Activated CD8-positive, alpha-beta T cell treated with anti-CD3 and anti-CD28 coated beads for 36 hours (primary cell): ENCODE measurements around the gene RALGPS2. TPM values are rescaled to one million over a fixed set of nuclear protein-coding genes. Genes with fewer than 3 reads are reported as not detected.

ENCODE experiments used
- ATAC-seq: fragments of 200-7000 bp; cut with Tn5 transposase; one replicate; pipeline ENCODE4 v1.10.0; 2021; ENCODE audit warnings: mild to moderate bottlenecking, moderate library complexity
- CTCF ChIA-PET: fragments of 350-600 bp; sonication (Branson Sonifier 250); formaldehyde crosslinking; loops from one replicate; lab custom pipeline; 2021; ENCODE audit warnings: antibody characterized with exemption; lab: Charles Lee
- POLR2A ChIA-PET: fragments of 350-600 bp; sonication (Branson Sonifier 250); formaldehyde crosslinking; loops from one replicate; lab custom pipeline; 2021; ENCODE audit warnings: antibody characterized with exemption; lab: Charles Lee
- DNase-seq: peaks from one replicate; pipeline ENCODE4 v3.0.0-alpha.2; 2020
- H3K27ac Mint-ChIP-seq: one replicate; pipeline ENCODE4 v1.8.0; 2021; ENCODE audit warnings: mild to moderate bottlenecking, mixed read lengths
- H3K27me3 Mint-ChIP-seq: one replicate; pipeline ENCODE4 v1.8.0; 2021; ENCODE audit warnings: mixed read lengths
- H3K36me3 Mint-ChIP-seq: one replicate; pipeline ENCODE4 v1.8.0; 2021; ENCODE audit warnings: low read depth, mixed read lengths
- H3K4me1 Mint-ChIP-seq: one replicate; pipeline ENCODE4 v1.8.0; 2021; ENCODE audit warnings: low read depth, mixed read lengths
- H3K4me3 Mint-ChIP-seq: one replicate; pipeline ENCODE4 v1.8.0; 2021; ENCODE audit warnings: mild to moderate bottlenecking, moderate library complexity, mixed read lengths
- H3K9me3 Mint-ChIP-seq: one replicate; pipeline ENCODE4 v1.8.0; 2021; ENCODE audit warnings: mixed read lengths
- CTCF ChIP-seq: fragments of 200-600 bp; IDR thresholded peaks from one replicate; pipeline ENCODE4 v1.8.0; 2022; ENCODE audit warnings: antibody characterized with exemption, mild to moderate bottlenecking
- intact Hi-C: fragments of 100-400 bp; cut with micrococcal nuclease; formaldehyde crosslinking; loops from one replicate; pipeline ENCODE4 v1.10.0; 2022
- total RNA-seq, 2 experiments: library from RNA; stranded (reverse); gene quantifications; one replicate each; pipeline ENCODE4 v1.2.3, GENCODE V29; 2021

Gene RALGPS2
- total RNA-seq, 2 experiments from 2014 or later = 2.8 to 4.8 TPM

- ATAC-seq = no peak
- peaks cover 4% of the 10 kb centered on the region for H3K4me1 Mint-ChIP-seq
- H3K4me3 Mint-ChIP-seq = no peak overlapping the region
- ChIA-PET POLR2A (no interaction called here), CTCF (interaction anchor here (2.0 kb wide), 1 partner anchor 127 kb away, joined by 7 read pairs; no protein-coding TSS in a partner anchor)
- TF ChIP-seq CTCF = no peak
- no peak overlapping the region for H3K27ac Mint-ChIP-seq
- DNase-seq = no peak
- H3K27me3 Mint-ChIP-seq = no peaks in the 10 kb centered on the region
- H3K36me3 Mint-ChIP-seq = no peaks in the 10 kb centered on the region
- H3K9me3 Mint-ChIP-seq = no peaks in the 10 kb centered on the region
- intact Hi-C loops = no loop called here
Observed at GRCh38 chr1:178875936-178876335, 150.9 kb downstream of the RALGPS2 start.

- Mint-ChIP-seq H3K4me1 (peaks cover under 1% of the 10 kb centered on the region), H3K4me3 (no peak overlapping the region), H3K9me3 (no peaks in the 10 kb centered on the region), H3K36me3 (no peaks in the 10 kb centered on the region), H3K27ac (no peak overlapping the region), H3K27me3 (no peaks in the 10 kb centered on the region)
- intact Hi-C loops = no loop called here
- TF ChIP-seq CTCF = no peak
- DNase-seq = no peak
- POLR2A ChIA-PET = no interaction called here
- ATAC-seq = no peak
- CTCF ChIA-PET = interaction anchor here (0.9 kb wide), 1 partner anchor 125 kb away, joined by 4 read pairs; no protein-coding TSS in a partner anchor
Observed at GRCh38 chr1:178877896-178878295, 152.9 kb downstream of the RALGPS2 start.

GRCh38 chr1:178881950-178882349, 156.9 kb downstream of the RALGPS2 start:
- DNase-seq = no peak
- Mint-ChIP-seq H3K36me3 (no peaks in the 10 kb centered on the region), H3K9me3 (no peaks in the 10 kb centered on the region), H3K4me3 (no peak overlapping the region), H3K27ac (no peak overlapping the region), H3K4me1 (peaks cover 7% of the 10 kb centered on the region), H3K27me3 (no peaks in the 10 kb centered on the region)
- no peak for ATAC-seq
- POLR2A ChIA-PET = no interaction called here
- CTCF ChIA-PET = no interaction called here
- no peak for TF ChIP-seq CTCF
- intact Hi-C loops = no loop called here

- intact Hi-C loops = no loop called here
- DNase-seq (no peak), ATAC-seq (no peak)
- no peaks in the 10 kb centered on the region for H3K9me3 Mint-ChIP-seq
- POLR2A ChIA-PET = no interaction called here
- no peak overlapping the region for H3K27ac Mint-ChIP-seq
- no peak for TF ChIP-seq CTCF
- H3K36me3 Mint-ChIP-seq = no peaks in the 10 kb centered on the region
- H3K27me3 Mint-ChIP-seq = no peaks in the 10 kb centered on the region
- CTCF ChIA-PET = no interaction called here
- peaks cover 7% of the 10 kb centered on the region for H3K4me1 Mint-ChIP-seq
- H3K4me3 Mint-ChIP-seq = no peak overlapping the region
Observed at GRCh38 chr1:178885869-178886268, 160.8 kb downstream of the RALGPS2 start.

GRCh38 chr1:178886551-178886950, 161.5 kb downstream of the RALGPS2 start:
- CTCF ChIA-PET = no interaction called here
- H3K36me3 Mint-ChIP-seq = no peaks in the 10 kb centered on the region

More at GRCh38 chr1:178886551-178886950, 161.5 kb downstream of the RALGPS2 start:
- Mint-ChIP-seq H3K9me3 (no peaks in the 10 kb centered on the region), H3K27ac (peak overlapping the region; percentile 4), H3K4me1 (peaks cover 7% of the 10 kb centered on the region), H3K4me3 (no peak overlapping the region), H3K27me3 (no peaks in the 10 kb centered on the region)
- no peak for TF ChIP-seq CTCF
- intact Hi-C loops = no loop called here
- no peak for ATAC-seq
- no peak for DNase-seq
- POLR2A ChIA-PET = no interaction called here
